ENCODE measurements around the gene SRA1. TPM values are rescaled to one million over a fixed set of nuclear protein-coding genes. Genes with fewer than 3 reads are reported as not detected.

SRA1 gene
- total and polyA plus RNA-seq, 4 donors, result 23.3 to 53.3 (median 40.2) TPM

DNA sequence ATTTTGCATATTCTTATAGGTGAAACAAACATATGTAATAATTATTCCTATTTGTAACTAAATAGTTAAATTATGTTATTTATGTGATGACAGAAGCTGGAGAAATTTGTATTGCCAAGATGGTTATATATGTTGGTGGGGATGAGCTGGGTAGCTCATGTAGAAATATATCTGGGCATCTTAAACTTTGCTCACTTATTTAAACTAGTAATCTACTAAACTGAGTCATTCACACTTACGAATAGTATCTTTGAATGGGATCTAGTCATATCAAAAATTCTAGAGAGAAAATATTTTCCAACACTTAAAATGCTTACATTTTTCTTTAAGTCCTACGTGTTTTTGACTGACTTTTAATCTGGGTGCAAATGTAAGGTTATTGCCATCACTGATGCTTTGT, 54.4 kb downstream of the SRA1 start:
- Histone ChIP-seq H3K36me3 (ENCODE audit: control insufficient read depth, insufficient read depth, low read length) (peaks cover 11% of the 10 kb centered on the region), H3K4me3 (ENCODE audit: low read depth, low read length) (no peak overlapping the region), H3K27ac (ENCODE audit: low read depth, low read length) (no peak overlapping the region), H3K9me3 (ENCODE audit: control insufficient read depth, insufficient read depth, low read length) (no peaks in the 10 kb centered on the region), H3K4me1 (ENCODE audit: control insufficient read depth, insufficient read depth, low read length) (no peaks in the 10 kb centered on the region), H3K27me3 (ENCODE audit: control insufficient read depth, insufficient read depth, low read length) (no peaks in the 10 kb centered on the region)
- no CpG with 5 or more reads among the region's 2 CpGs for WGBS (ENCODE audit: insufficient coverage)
- no peak for DNase-seq (ENCODE audit: low read depth in 4 of 6, low spot score in 6 of 6)

Small RNAs within 50 kb of the gene (small RNA-seq; reads per million reads assigned to genes)
- not detected for gene RF00279 (ENCODE audit: low replicate concordance)
- gene RF00443 (ENCODE audit: low replicate concordance), result not detected

Other genes with a start within 250 kb of the SRA1 start
- gene HBEGF, start 210.9 kb downstream of the SRA1 start, total RNA-seq, result 10 to 100 TPM; 12.3 to 30.0 TPM
- gene HBEGF, start 210.9 kb downstream of the SRA1 start, polyA plus RNA-seq (ENCODE audit: insufficient read length in 2 of 2), result 10 to 100 TPM; 21.2 to 21.9 TPM
- gene SLC4A9, start 197.3 kb downstream of the SRA1 start, total RNA-seq, result under 1 TPM; 0.30 to 0.39 TPM
- gene SLC4A9, start 197.3 kb downstream of the SRA1 start, polyA plus RNA-seq (ENCODE audit: insufficient read length in 2 of 2), result 1 to 10 TPM in 1 of 2 donors, under 1 TPM in 1; 0.29 to 1.9 TPM
- gene ANKHD1, start 155.6 kb downstream of the SRA1 start, total RNA-seq, result 100 to 1,000 TPM in 1 of 2 donors, 10 to 100 TPM in 1; 65.6 to 119 TPM
- 10 to 100 TPM; 74.5 to 78.0 TPM for gene ANKHD1, start 155.6 kb downstream of the SRA1 start, polyA plus RNA-seq (ENCODE audit: insufficient read length in 2 of 2)
- gene EIF4EBP3, start 9.8 kb downstream of the SRA1 start, total RNA-seq, result 1 to 10 TPM in 1 of 2 donors, under 1 TPM in 1; 0.40 to 4.5 TPM
- gene EIF4EBP3, start 9.8 kb downstream of the SRA1 start, polyA plus RNA-seq (ENCODE audit: insufficient read length in 2 of 2), result 1 to 10 TPM; 3.2 to 6.9 TPM
- gene APBB3, start 7.1 kb upstream of the SRA1 start, total RNA-seq, result 10 to 100 TPM; 32.3 to 34.6 TPM
- gene APBB3, start 7.1 kb upstream of the SRA1 start, polyA plus RNA-seq (ENCODE audit: insufficient read length in 2 of 2), result 10 to 100 TPM; 52.6 to 90.1 TPM
- 10 to 100 TPM; 10.0 to 14.4 TPM for gene SLC35A4, start 7.4 kb upstream of the SRA1 start, total RNA-seq
- gene SLC35A4, start 7.4 kb upstream of the SRA1 start, polyA plus RNA-seq (ENCODE audit: insufficient read length in 2 of 2), result 10 to 100 TPM; 64.1 to 69.0 TPM
- gene CD14, start 75.7 kb upstream of the SRA1 start, total RNA-seq, result 10 to 100 TPM; 38.3 to 42.4 TPM
- 10 to 100 TPM in 1 of 2 donors, 1 to 10 TPM in 1; 7.9 to 11.3 TPM for gene CD14, start 75.7 kb upstream of the SRA1 start, polyA plus RNA-seq (ENCODE audit: insufficient read length in 2 of 2)
- gene TMCO6, start 82.0 kb upstream of the SRA1 start, total RNA-seq, result 1 to 10 TPM; 6.7 to 9.3 TPM
- gene TMCO6, start 82.0 kb upstream of the SRA1 start, polyA plus RNA-seq (ENCODE audit: insufficient read length in 2 of 2), result 10 to 100 TPM; 11.6 to 16.2 TPM
- gene NDUFA2, start 90.2 kb upstream of the SRA1 start, total RNA-seq, result 10 to 100 TPM; 43.1 to 86.1 TPM
- gene NDUFA2, start 90.2 kb upstream of the SRA1 start, polyA plus RNA-seq (ENCODE audit: insufficient read length in 2 of 2), result 10 to 100 TPM; 95.1 to 96.2 TPM
- 100 to 1,000 TPM in 1 of 2 donors, 10 to 100 TPM in 1; 62.7 to 119 TPM for gene IK, start 90.4 kb upstream of the SRA1 start, total RNA-seq
- 100 to 1,000 TPM; 141 to 149 TPM for gene IK, start 90.4 kb upstream of the SRA1 start, polyA plus RNA-seq (ENCODE audit: insufficient read length in 2 of 2)
- 10 to 100 TPM in 1 of 2 donors, 1 to 10 TPM in 1; 9.4 to 11.7 TPM for gene WDR55, start 107.4 kb upstream of the SRA1 start, total RNA-seq
- 10 to 100 TPM; 15.9 to 22.1 TPM for gene WDR55, start 107.4 kb upstream of the SRA1 start, polyA plus RNA-seq (ENCODE audit: insufficient read length in 2 of 2)
- gene DND1, start 116.1 kb upstream of the SRA1 start, total RNA-seq, result under 1 TPM; 0.40 to 0.72 TPM
- gene DND1, start 116.1 kb upstream of the SRA1 start, polyA plus RNA-seq (ENCODE audit: insufficient read length in 2 of 2), result 1 to 10 TPM in 1 of 2 donors, not detected in 1; 2.4 TPM
- gene HARS1, start 133.9 kb upstream of the SRA1 start, total RNA-seq, result 10 to 100 TPM; 51.4 to 65.1 TPM
- gene HARS1, start 133.9 kb upstream of the SRA1 start, polyA plus RNA-seq (ENCODE audit: insufficient read length in 2 of 2), result 100 to 1,000 TPM in 1 of 2 donors, 10 to 100 TPM in 1; 86.3 to 100 TPM
- gene HARS2, start 134.0 kb upstream of the SRA1 start, total RNA-seq, result 10 to 100 TPM; 24.7 to 36.6 TPM
- 10 to 100 TPM; 36.9 to 45.9 TPM for gene HARS2, start 134.0 kb upstream of the SRA1 start, polyA plus RNA-seq (ENCODE audit: insufficient read length in 2 of 2)
- gene ZMAT2, start 143.0 kb upstream of the SRA1 start, total RNA-seq, result 100 to 1,000 TPM in 1 of 2 donors, 10 to 100 TPM in 1; 36.5 to 102 TPM
- 100 to 1,000 TPM; 103 to 109 TPM for gene ZMAT2, start 143.0 kb upstream of the SRA1 start, polyA plus RNA-seq (ENCODE audit: insufficient read length in 2 of 2)
- 1 to 10 TPM; 1.0 to 4.5 TPM for gene PCDHA1, start 228.7 kb upstream of the SRA1 start, total RNA-seq
- gene PCDHA1, start 228.7 kb upstream of the SRA1 start, polyA plus RNA-seq (ENCODE audit: insufficient read length in 2 of 2), result 1 to 10 TPM; 6.5 to 9.7 TPM
- gene PCDHA2, start 237.4 kb upstream of the SRA1 start, total RNA-seq, result 1 to 10 TPM in 1 of 2 donors, under 1 TPM in 1; 0.99 to 3.3 TPM
- gene PCDHA2, start 237.4 kb upstream of the SRA1 start, polyA plus RNA-seq (ENCODE audit: insufficient read length in 2 of 2), result 1 to 10 TPM; 4.6 to 5.7 TPM
- gene PCDHA3, start 243.6 kb upstream of the SRA1 start, total RNA-seq, result 1 to 10 TPM; 2.1 to 8.3 TPM
- 10 to 100 TPM in 1 of 2 donors, 1 to 10 TPM in 1; 9.5 to 13.2 TPM for gene PCDHA3, start 243.6 kb upstream of the SRA1 start, polyA plus RNA-seq (ENCODE audit: insufficient read length in 2 of 2)
- 1 to 10 TPM; 3.2 to 8.6 TPM for gene PCDHA4, start 249.6 kb upstream of the SRA1 start, total RNA-seq
- gene PCDHA4, start 249.6 kb upstream of the SRA1 start, polyA plus RNA-seq (ENCODE audit: insufficient read length in 2 of 2), result 1 to 10 TPM; 5.9 to 8.7 TPM

Measured in spinal cord (tissue), 10 donors.